ENCODE measurements around the gene PHACTR1. TPM values are rescaled to one million over a fixed set of nuclear protein-coding genes. Genes with fewer than 3 reads are reported as not detected.

The PHACTR1 gene
- total and polyA plus RNA-seq, 2 experiments from 2014 or later = 11.2 to 33.9 TPM

GRCh38 chr6:12984776-12985175, 268.2 kb downstream of the PHACTR1 start:
- Histone ChIP-seq H3K27me3 (no peaks in the 10 kb centered on the region), H3K27ac (no peak overlapping the region), H3K36me3 (no peaks in the 10 kb centered on the region), H3K9me3 (ENCODE audit: low read depth) (no peaks in the 10 kb centered on the region), H3K4me1 (ENCODE audit: low read depth) (peaks cover 10% of the 10 kb centered on the region), H3K4me3 (no peak overlapping the region)
- DNase-seq (ENCODE audit: low read depth in 1 of 2, low spot score in 1 of 2) = no peak
- no peak for TF ChIP-seq CTCF (IDR thresholded peaks at IDR 0.05; ENCODE audit: low read depth, low read length)

DNA sequence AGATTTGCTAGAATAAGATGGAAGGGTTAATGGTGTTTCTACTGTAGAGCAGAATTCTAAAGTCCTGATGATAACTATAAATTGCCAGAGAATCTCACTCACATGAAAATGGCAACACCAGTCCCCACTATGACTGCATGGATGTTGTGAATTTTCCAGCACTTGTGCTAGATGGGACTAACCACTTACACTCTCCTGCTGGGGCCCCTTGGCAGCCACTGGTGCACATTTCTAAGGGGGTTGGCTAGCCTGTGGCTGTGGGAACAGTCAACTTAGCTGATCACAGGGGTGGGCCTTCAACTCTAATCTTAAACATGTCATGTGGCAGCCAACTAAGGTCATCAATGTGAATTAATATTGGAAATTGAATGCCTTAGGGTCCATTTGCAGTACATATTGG, 271.2 kb downstream of the PHACTR1 start:
- peaks cover 10% of the 10 kb centered on the region for H3K4me1 ChIP-seq (ENCODE audit: low read depth)
- no peak for DNase-seq (ENCODE audit: low read depth in 1 of 2, low spot score in 1 of 2)
- no peak overlapping the region for H3K4me3 ChIP-seq
- H3K36me3 ChIP-seq = no peaks in the 10 kb centered on the region
- H3K27me3 ChIP-seq = no peaks in the 10 kb centered on the region
- H3K27ac ChIP-seq = no peak overlapping the region
- no peak for TF ChIP-seq CTCF (IDR thresholded peaks at IDR 0.05; ENCODE audit: low read depth, low read length)
- no peaks in the 10 kb centered on the region for H3K9me3 ChIP-seq (ENCODE audit: low read depth)

- Histone ChIP-seq H3K4me3 (no peak overlapping the region), H3K4me1 (ENCODE audit: low read depth) (peaks cover 10% of the 10 kb centered on the region), H3K9me3 (ENCODE audit: low read depth) (no peaks in the 10 kb centered on the region), H3K27me3 (no peaks in the 10 kb centered on the region), H3K27ac (no peak overlapping the region), H3K36me3 (no peaks in the 10 kb centered on the region)
- DNase-seq (ENCODE audit: low read depth in 1 of 2, low spot score in 1 of 2) = no peak
- TF ChIP-seq CTCF (IDR thresholded peaks at IDR 0.05; ENCODE audit: low read depth, low read length) = no peak
Measured at GRCh38 chr6:12990162-12990561, 273.6 kb downstream of the PHACTR1 start.

- DNase-seq (ENCODE audit: low read depth in 1 of 2, low spot score in 1 of 2) = no peak
- no peaks in the 10 kb centered on the region for H3K36me3 ChIP-seq
- H3K4me1 ChIP-seq (ENCODE audit: low read depth) = peaks cover 10% of the 10 kb centered on the region
- no peaks in the 10 kb centered on the region for H3K27me3 ChIP-seq
- H3K27ac ChIP-seq = no peak overlapping the region
- TF ChIP-seq CTCF (IDR thresholded peaks at IDR 0.05; ENCODE audit: low read depth, low read length) = no peak
- no peaks in the 10 kb centered on the region for H3K9me3 ChIP-seq (ENCODE audit: low read depth)
- no peak overlapping the region for H3K4me3 ChIP-seq
Measured at GRCh38 chr6:12991435-12991834, 274.9 kb downstream of the PHACTR1 start.

GRCh38 chr6:12992770-12993169, 276.2 kb downstream of the PHACTR1 start:
- H3K36me3 ChIP-seq = no peaks in the 10 kb centered on the region
- no peak overlapping the region for H3K4me3 ChIP-seq
- DNase-seq (ENCODE audit: low read depth in 1 of 2, low spot score in 1 of 2) = no peak
- H3K4me1 ChIP-seq (ENCODE audit: low read depth) = peaks cover 2% of the 10 kb centered on the region
- H3K27ac ChIP-seq = no peak overlapping the region
- TF ChIP-seq CTCF (IDR thresholded peaks at IDR 0.05; ENCODE audit: low read depth, low read length) = no peak
- H3K27me3 ChIP-seq = no peaks in the 10 kb centered on the region
- H3K9me3 ChIP-seq (ENCODE audit: low read depth) = no peaks in the 10 kb centered on the region
